ENCODE results near the gene SPDYE16.
"Not testable (repeated sequence)": the region's sequence is repeated elsewhere in the genome, so short reads cannot be mapped to it uniquely, and the experiment has no call there.

SPDYE16 gene

GRCh38 chr7:76509931-76510877 lies 32.9 kb downstream of the SPDYE16 start, which contains the start of gene UPK3B:
Gene UPK3B (plus strand): TSS chr7:76510552. CDS start chr7:76510653, 101 bp downstream.
- H3K4me3 ChIP-seq (ENCODE audit: low read depth, low read length) = no peak within 1 kb of the TSS
- no peak for TF ChIP-seq CTCF (IDR thresholded peaks at IDR 0.05; ENCODE audit: low read depth, low read length)

- no peak overlapping the region for H3K4me3 ChIP-seq (ENCODE audit: low read depth, low read length)
- no peak for TF ChIP-seq CTCF (IDR thresholded peaks at IDR 0.05; ENCODE audit: low read depth, low read length)
Measured at GRCh38 chr7:76507723-76508406, 35.2 kb downstream of the SPDYE16 start.

GRCh38 chr7:76506643-76507042 lies 36.5 kb downstream of the SPDYE16 start:
- not testable (repeated sequence) for H3K4me3 ChIP-seq (ENCODE audit: low read depth, low read length)

GRCh38 chr7:76506081-76506440 lies 37.0 kb downstream of the SPDYE16 start:
- no peak for TF ChIP-seq CTCF (IDR thresholded peaks at IDR 0.05; ENCODE audit: low read depth, low read length)
- H3K4me3 ChIP-seq (ENCODE audit: low read depth, low read length) = no peak overlapping the region

- no peak for TF ChIP-seq CTCF (IDR thresholded peaks at IDR 0.05; ENCODE audit: low read depth, low read length)
- no peak overlapping the region for H3K4me3 ChIP-seq (ENCODE audit: low read depth, low read length)
Measured at GRCh38 chr7:76505168-76506080, 37.7 kb downstream of the SPDYE16 start.

GRCh38 chr7:76504351-76505167 lies 38.5 kb downstream of the SPDYE16 start:
- not testable (repeated sequence) for H3K4me3 ChIP-seq (ENCODE audit: low read depth, low read length)

- not testable (repeated sequence) for H3K4me3 ChIP-seq (ENCODE audit: low read depth, low read length)
Measured at GRCh38 chr7:76503244-76503643, 39.9 kb downstream of the SPDYE16 start.

GRCh38 chr7:76502836-76503235 lies 40.3 kb downstream of the SPDYE16 start:
- not testable (repeated sequence) for H3K4me3 ChIP-seq (ENCODE audit: low read depth, low read length)

GRCh38 chr7:76502224-76502623 lies 40.9 kb downstream of the SPDYE16 start:
- H3K4me3 ChIP-seq (ENCODE audit: low read depth, low read length) = not testable (repeated sequence)

GRCh38 chr7:76499924-76500241 lies 43.2 kb downstream of the SPDYE16 start:
- H3K4me3 ChIP-seq (ENCODE audit: low read depth, low read length) = not testable (repeated sequence)

- H3K4me3 ChIP-seq (ENCODE audit: low read depth, low read length) = not testable (repeated sequence)
Measured at GRCh38 chr7:76499201-76499923, 43.7 kb downstream of the SPDYE16 start.

GRCh38 chr7:76498583-76499200 lies 44.4 kb downstream of the SPDYE16 start:
- not testable (repeated sequence) for H3K4me3 ChIP-seq (ENCODE audit: low read depth, low read length)
